Astrocyte (in vitro differentiated cells and primary cell): ENCODE measurements around the gene NLGN1.

Experiments used
- CTCF ChIP-seq: IDR thresholded peaks from 2 replicates; pipeline ENCODE4 v1.5.1; 2011; ENCODE audit warnings: low read depth, mild to moderate bottlenecking, inconsistent platforms, low read length, moderate library complexity; ENCODE audit not compliant: insufficient read depth
- EZH2 ChIP-seq: IDR thresholded peaks from 2 replicates; pipeline ENCODE4 v1.6.1; 2012; ENCODE audit warnings: mild to moderate bottlenecking, low read length, inconsistent platforms; ENCODE audit not compliant: insufficient read depth

DNA sequence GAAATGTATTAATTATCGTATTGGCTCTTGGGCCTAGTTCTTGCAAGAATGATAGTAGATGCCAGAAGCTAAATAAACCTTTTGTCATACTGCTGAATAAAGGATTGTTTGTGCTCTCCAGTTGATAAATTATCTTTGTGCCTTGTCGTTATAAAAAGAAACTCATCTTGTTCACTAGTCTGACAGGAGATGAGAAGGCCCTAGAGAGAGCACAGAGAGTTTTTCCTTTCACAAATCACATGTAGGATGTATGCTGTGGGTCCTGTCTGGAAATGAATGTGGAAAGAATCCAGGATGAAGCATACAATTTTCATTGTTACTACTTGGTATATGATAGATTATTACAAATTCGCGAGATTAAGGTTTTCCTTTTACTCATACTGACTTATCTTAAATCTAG lies 113.0 kb downstream of the NLGN1 start:
- TF ChIP-seq CTCF (no peak), EZH2 (no peak)
